B cell (primary cell): ENCODE results near the gene HK2. TPM values are rescaled to one million over a fixed set of nuclear protein-coding genes. Genes with fewer than 3 reads are reported as not detected.

ENCODE experiments used
- ATAC-seq: fragments of 200-7000 bp; cut with Tn5 transposase; one replicate; pipeline ENCODE4 v1.10.0; 2021; ENCODE audit warnings: low read depth, mild to moderate bottlenecking, moderate number of reproducible peaks, moderate library complexity
- CTCF ChIA-PET: fragments of 350-600 bp; sonication (Branson Sonifier 250); formaldehyde crosslinking; loops from one replicate; lab custom pipeline; 2021; ENCODE audit warnings: antibody characterized with exemption, inconsistent platforms; lab: Charles Lee
- POLR2A ChIA-PET: fragments of 350-600 bp; sonication (Branson Sonifier 250); formaldehyde crosslinking; loops from one replicate; lab custom pipeline; 2021; ENCODE audit warnings: antibody characterized with exemption; lab: Charles Lee
- DNase-seq: peaks from one replicate; pipeline ENCODE4 v3.0.0; 2013
- H2AFZ ChIP-seq: 2 replicates; pipeline ENCODE4 v1.6.1; 2012; ENCODE audit warnings: mild to moderate bottlenecking, low read depth, low read length; ENCODE audit not compliant: insufficient read depth, poor library complexity, severe bottlenecking
- H3K27ac ChIP-seq, 2 donors: 1 replicate in 1 of 2; 2 replicates in 1 of 2; pipeline ENCODE4 v1.5.1; 2012 to 2013; ENCODE audit warnings: low read length in 2 of 2, mild to moderate bottlenecking in 2 of 2, moderate library complexity in 1 of 2
- H3K27me3 ChIP-seq, 4 experiments: fragments of 200-600 bp in 1 of 4; sonication (generic) in 1 of 4; replicated peaks in 1 of 4; 1 replicate in 2 of 4; 2 replicates in 2 of 4; pipeline versions ENCODE4 v1.6.1 to v1.7.0; 2013 to 2016; ENCODE audit warnings: low read length in 3 of 4, mild to moderate bottlenecking in 2 of 4, mixed read lengths in 1 of 4, moderate library complexity in 1 of 4; ENCODE audit not compliant: insufficient read depth in 4 of 4, control insufficient read depth in 3 of 4; ENCODE audit errors: control extremely low read depth in 1 of 4
- H3K36me3 ChIP-seq, 2 experiments: replicated peaks in 1 of 2; 1 replicate in 1 of 2; 2 replicates in 1 of 2; pipeline versions ENCODE4 v1.6.1 to v1.7.1; 2013; ENCODE audit warnings: low read length in 1 of 2; ENCODE audit not compliant: insufficient read depth in 2 of 2, control insufficient read depth in 1 of 2; ENCODE audit errors: control extremely low read depth in 1 of 2, extremely low read depth in 1 of 2
- H3K4me1 ChIP-seq, 2 donors: fragments of 200-600 bp in 1 of 2; sonication (generic) in 1 of 2; 1 replicate in 1 of 2; 2 replicates in 1 of 2; pipeline versions ENCODE4 v1.5.1 to v1.6.1; 2013 to 2017; ENCODE audit warnings: low read length in 2 of 2; ENCODE audit not compliant: control insufficient read depth in 2 of 2, insufficient read depth in 2 of 2
- H3K4me2 ChIP-seq: replicated peaks from 2 replicates; pipeline ENCODE3; 2012; ENCODE audit warnings: mild to moderate bottlenecking, low read depth, low read length; ENCODE audit not compliant: poor library complexity, severe bottlenecking
- H3K4me3 ChIP-seq, 5 experiments: fragments of 200-600 bp in 1 of 5; sonication (generic) in 1 of 5; 1 replicate in 3 of 5; 2 replicates in 2 of 5; pipeline versions ENCODE4 v1.5.1 to v1.7.0; 2011 to 2016; ENCODE audit warnings: low read length in 4 of 5, mild to moderate bottlenecking in 4 of 5, low read depth in 2 of 5, control low read depth in 1 of 5, moderate library complexity in 1 of 5; ENCODE audit not compliant: insufficient read depth in 1 of 5; ENCODE audit errors: control extremely low read depth in 1 of 5, extremely low read depth in 1 of 5
- H3K79me2 ChIP-seq: fragments of 200-600 bp; sonication (generic); one replicate; pipeline ENCODE4 v1.6.0; 2016; ENCODE audit warnings: low read length; ENCODE audit not compliant: control insufficient read depth, insufficient read depth
- H3K9ac ChIP-seq: fragments of 200-600 bp; sonication (generic); 2 replicates; pipeline ENCODE4 v1.6.1; 2017; ENCODE audit warnings: mild to moderate bottlenecking, low read length, moderate library complexity
- H3K9me3 ChIP-seq, 3 donors: one replicate each; pipeline versions ENCODE4 v1.6.1 to v1.7.1; 2013; ENCODE audit warnings: low read length in 2 of 3; ENCODE audit not compliant: control insufficient read depth in 2 of 3, insufficient read depth in 1 of 3; ENCODE audit errors: control extremely low read depth in 1 of 3
- H4K20me1 ChIP-seq: 2 replicates; pipeline ENCODE4 v1.6.0; 2012; ENCODE audit warnings: mild to moderate bottlenecking, low read length; ENCODE audit not compliant: insufficient read depth, control insufficient read depth, poor library complexity, severe bottlenecking
- H3K27ac Mint-ChIP-seq: one replicate; pipeline ENCODE4 v1.8.0; 2021; ENCODE audit warnings: mixed read lengths
- H3K27me3 Mint-ChIP-seq: one replicate; pipeline ENCODE4 v1.8.0; 2021; ENCODE audit warnings: mixed read lengths
- H3K4me1 Mint-ChIP-seq: one replicate; pipeline ENCODE4 v1.8.0; 2021; ENCODE audit warnings: mixed read lengths
- H3K4me3 Mint-ChIP-seq: one replicate; pipeline ENCODE4 v1.8.0; 2021; ENCODE audit warnings: mixed read lengths
- H3K9me3 Mint-ChIP-seq: one replicate; pipeline ENCODE4 v1.8.0; 2022; ENCODE audit warnings: mixed read lengths; ENCODE audit not compliant: insufficient read depth
- CTCF ChIP-seq: fragments of 200-600 bp; IDR thresholded peaks from one replicate; pipeline ENCODE4 v1.8.0; 2022; ENCODE audit warnings: antibody characterized with exemption, mild to moderate bottlenecking
- EZH2 ChIP-seq: IDR thresholded peaks from 2 replicates; pipeline ENCODE4 v1.6.1; 2012; ENCODE audit warnings: borderline replicate concordance, low read depth, mild to moderate bottlenecking, moderate library complexity, low read length; ENCODE audit not compliant: insufficient read depth, poor library complexity, severe bottlenecking
- WGBS: methylation state at CpG from one replicate; pipeline ENCODE4 v1.1.5; 2013; ENCODE audit warnings: missing lambda C conversion rate; ENCODE audit not compliant: insufficient coverage; 5-methylcytosine and 5-hydroxymethylcytosine counted together
- intact Hi-C: fragments of 100-400 bp; cut with micrococcal nuclease; formaldehyde crosslinking; loops from one replicate; pipeline ENCODE4 v1.10.0; 2022
- polyA plus RNA-seq: library from polyadenylated mRNA; depleted of rRNA; stranded (reverse); fragments of >200 nt; gene quantifications from 2 replicates; pipeline ENCODE4 v1.2.3, GENCODE V29; 2012
- total RNA-seq, 2 donors: library from RNA; stranded (reverse); fragments of 120-200 nt in 1 of 2; gene quantifications; 1 replicate in 1 of 2; 2 replicates in 1 of 2; pipeline versions ENCODE4 v1.2.3 to v1.2.4, GENCODE V29; 2013 to 2022

Gene HK2
- total and polyA plus RNA-seq, 2 donors (not counting 1 experiment from before 2014, with no cell fraction given), result 5.0 to 5.7 TPM

DNA sequence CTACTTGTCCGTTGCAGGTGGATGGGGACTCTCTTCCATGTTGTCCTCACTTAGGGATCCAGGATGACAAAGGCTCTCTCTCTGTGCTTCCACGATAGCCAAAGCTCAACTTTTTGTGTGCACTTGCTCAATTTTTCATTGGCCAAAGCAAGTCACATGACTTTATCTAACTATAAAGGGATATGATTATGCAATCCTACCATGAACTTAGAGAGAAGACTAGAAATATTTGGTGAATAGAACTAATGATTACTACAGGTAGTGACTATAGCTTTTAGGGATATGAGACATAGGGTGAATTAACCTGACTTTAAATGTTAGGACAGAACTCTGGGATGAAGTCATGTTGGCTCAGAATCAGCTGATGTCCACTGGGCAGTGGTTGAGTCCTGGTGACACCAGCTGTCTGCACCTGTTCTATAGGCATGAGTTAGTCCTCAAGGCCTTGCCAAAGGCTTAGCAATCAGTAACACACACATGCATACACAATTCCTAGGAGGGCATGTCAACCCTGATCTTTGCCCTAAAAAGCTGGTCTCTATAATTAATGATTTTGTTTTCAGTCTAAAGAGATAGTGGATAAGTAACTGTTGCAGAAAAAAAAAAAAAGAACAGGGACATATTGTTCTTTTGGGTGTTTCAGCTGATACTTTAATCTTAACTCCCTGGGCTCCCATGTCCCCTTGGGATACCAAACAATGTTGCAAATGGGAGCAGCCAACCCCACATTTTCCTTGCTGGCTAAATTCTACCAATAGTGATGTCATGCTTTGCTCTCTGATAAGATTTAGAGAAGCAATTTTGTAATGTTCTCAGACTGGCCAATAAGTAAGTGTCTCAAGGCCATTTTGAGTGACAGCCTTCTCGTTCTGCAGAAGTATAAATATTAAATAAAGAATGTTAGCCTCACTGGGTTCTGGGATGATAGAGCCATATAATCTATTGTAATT lies 12.5 kb upstream of the HK2 start:
- TF ChIP-seq EZH2 (no peak), CTCF (no peak)
- H3K27ac ChIP-seq, result no peak overlapping the region
- no peak overlapping the region for H3K4me2 ChIP-seq
- Mint-ChIP-seq H3K27ac (no peak overlapping the region), H3K27me3 (no peaks in the 10 kb centered on the region), H3K9me3 (no peaks in the 10 kb centered on the region), H3K4me3 (no peak overlapping the region), H3K4me1 (peaks cover 19% of the 10 kb centered on the region)
- no peaks in the 10 kb centered on the region for H3K79me2 ChIP-seq
- 100% methylated on average over 1 of the region's 3 CpGs for WGBS
- H3K36me3 ChIP-seq, result no peaks in the 10 kb centered on the region
- intact Hi-C loops, result no loop called here
- POLR2A ChIA-PET, result no interaction called here
- no peak overlapping the region for H2AFZ ChIP-seq
- no peaks in the 10 kb centered on the region for H3K9me3 ChIP-seq
- peaks cover 17% of the 10 kb centered on the region in 2 donors for H3K4me1 ChIP-seq
- no peak for ATAC-seq
- no peak for DNase-seq
- CTCF ChIA-PET, result no interaction called here
- no peak overlapping the region for H3K4me3 ChIP-seq
- no peak overlapping the region for H3K9ac ChIP-seq
- no peaks in the 10 kb centered on the region for H4K20me1 ChIP-seq
- H3K27me3 ChIP-seq, result no peaks in the 10 kb centered on the region
